ENCODE data around the gene SLC22A1. TPM values are rescaled to one million over a fixed set of nuclear protein-coding genes. Genes with fewer than 3 reads are reported as not detected.

Gene SLC22A1
- total RNA-seq, 1 experiment from 2014 or later: 0.86 TPM

DNA sequence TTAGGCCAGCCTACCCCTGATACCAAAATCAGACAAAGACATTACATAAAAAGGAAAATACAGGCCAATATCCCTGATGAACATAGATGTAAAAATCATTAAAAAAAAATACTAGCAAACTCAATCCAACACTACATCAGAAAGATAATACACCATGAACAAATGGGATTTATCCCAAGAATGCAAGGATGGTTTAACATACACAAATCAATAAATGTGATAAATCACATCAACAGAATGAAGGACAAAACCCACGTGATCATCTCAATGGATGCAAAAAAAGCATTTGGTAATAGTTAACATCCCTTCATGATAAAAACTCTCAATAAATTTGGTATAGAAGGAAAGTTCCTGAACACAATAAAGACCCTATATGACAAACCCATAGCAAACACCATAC is 73.2 kb downstream of the SLC22A1 start:
- CTCF ChIA-PET: no interaction called here
- Histone ChIP-seq H3K27ac (ENCODE audit: low read depth, low read length) (no peak overlapping the region), H3K4me2 (ENCODE audit: low read length) (no peak overlapping the region), H3K79me2 (ENCODE audit: insufficient read depth, low read length) (no peaks in the 10 kb centered on the region), H3K4me1 (ENCODE audit: control insufficient read depth in 1 of 2, insufficient read depth in 2 of 2, low read length in 2 of 2) (no peaks in the 10 kb centered on the region), H3K9me2 (ENCODE audit: insufficient read depth) (no peaks in the 10 kb centered on the region), H3K36me3 (ENCODE audit: control insufficient read depth in 1 of 2, insufficient read depth in 2 of 2, low read length in 2 of 2) (no peaks in the 10 kb centered on the region), H2AFZ (ENCODE audit: low read depth, low read length, poor library complexity, severe bottlenecking) (no peak overlapping the region), H3K4me3 (replicated peaks in 1 of 2; ENCODE audit: low read depth in 1 of 2, low read length in 2 of 2) (no peak overlapping the region), H4K20me1 (ENCODE audit: insufficient read depth) (no peaks in the 10 kb centered on the region), H3K9me3 (ENCODE audit: control insufficient read depth in 1 of 2, insufficient read depth in 1 of 2, low read depth in 1 of 2, low read length in 2 of 2) (peaks cover 0 to 7% of the 10 kb centered on the region in 2 experiments; a peak in 1 of 4 replicates), H3K27me3 (ENCODE audit: insufficient read depth, low read length) (no peaks in the 10 kb centered on the region), H3K9ac (ENCODE audit: low read length) (no peak overlapping the region)
- intact Hi-C loops (cut with micrococcal nuclease): no loop called here
- RAD21 ChIA-PET (ENCODE audit: low non-redundant PET in 1 of 2, low total read pairs in 2 of 2, uncharacterized antibody in 2 of 2, unreplicated experiment in 2 of 2): no interaction called here
- POLR2A ChIA-PET: no interaction called here
- TF ChIP-seq ZBTB33 (IDR thresholded peaks at IDR 0.05; ENCODE audit: extremely low read depth, insufficient replicate concordance, low read length) (no peak), FOSL1 (IDR thresholded peaks at IDR 0.05; ENCODE audit: low read depth) (no peak), SRF (IDR thresholded peaks at IDR 0.05; ENCODE audit: low read depth) (no peak), SIN3A (IDR thresholded peaks at IDR 0.05; ENCODE audit: low read depth) (no peak), ZNF274 (IDR thresholded peaks at IDR 0.05; ENCODE audit: low read depth, low read length) (no peak), CBX3 (IDR thresholded peaks at IDR 0.05; ENCODE audit: low read depth) (no peak), YY1 (IDR thresholded peaks at IDR 0.05; ENCODE audit: extremely low read depth, insufficient replicate concordance, low read depth, low read length) (no peak), MAX (IDR thresholded peaks at IDR 0.05) (no peak), POLR2AphosphoS5 (IDR thresholded peaks at IDR 0.05; ENCODE audit: low read depth, low read length) (no peak), ZFX (IDR thresholded peaks at IDR 0.05) (no peak), ELF1 (IDR thresholded peaks at IDR 0.05; ENCODE audit: borderline replicate concordance, low read depth) (no peak), EGR1 (IDR thresholded peaks at IDR 0.05; ENCODE audit: low read depth) (no peak), CTCF (IDR thresholded peaks at IDR 0.05 in 2 of 3, conservative IDR thresholded peaks at IDR 0.05 in 1 of 3; ENCODE audit: borderline replicate concordance in 1 of 3, insufficient read depth in 1 of 3, low read depth in 2 of 3, low read length in 2 of 3) (no peak), JUND (IDR thresholded peaks at IDR 0.05) (no peak), EZH2 (IDR thresholded peaks at IDR 0.05) (no peak), EZH2phosphoT487 (IDR thresholded peaks at IDR 0.05; ENCODE audit: borderline replicate concordance) (no peak), SP1 (IDR thresholded peaks at IDR 0.05; ENCODE audit: low read depth) (no peak), TCF7L2 (IDR thresholded peaks at IDR 0.05; ENCODE audit: borderline replicate concordance, extremely low read depth, insufficient read depth, insufficient read length) (no peak), RAD21 (IDR thresholded peaks at IDR 0.05; ENCODE audit: low read depth) (no peak)
- no TSS peak for BruUV-seq (replicated peaks)
- DNase-seq (ENCODE audit: low read depth, low spot score) (no peak), ATAC-seq (no peak)
